ENCODE results near the gene QKI.
"Not testable (repeated sequence)": the region's sequence is repeated elsewhere in the genome, so short reads cannot be mapped to it uniquely, and the experiment has no call there.

Gene QKI

GRCh38 chr6:163438298-163438939, 23.9 kb downstream of the QKI start:
- DNase-seq (ENCODE audit: extremely low read depth in 1 of 2, low read depth in 1 of 2), result no peak

GRCh38 chr6:163438940-163439335, 24.4 kb downstream of the QKI start:
- DNase-seq (ENCODE audit: extremely low read depth in 1 of 2, low read depth in 1 of 2), result peak in 1 of 2 donors; percentile 29

- DNase-seq (ENCODE audit: extremely low read depth in 1 of 2, low read depth in 1 of 2), result not testable (repeated sequence)
Measured at GRCh38 chr6:163439390-163439789, 24.9 kb downstream of the QKI start.

DNA sequence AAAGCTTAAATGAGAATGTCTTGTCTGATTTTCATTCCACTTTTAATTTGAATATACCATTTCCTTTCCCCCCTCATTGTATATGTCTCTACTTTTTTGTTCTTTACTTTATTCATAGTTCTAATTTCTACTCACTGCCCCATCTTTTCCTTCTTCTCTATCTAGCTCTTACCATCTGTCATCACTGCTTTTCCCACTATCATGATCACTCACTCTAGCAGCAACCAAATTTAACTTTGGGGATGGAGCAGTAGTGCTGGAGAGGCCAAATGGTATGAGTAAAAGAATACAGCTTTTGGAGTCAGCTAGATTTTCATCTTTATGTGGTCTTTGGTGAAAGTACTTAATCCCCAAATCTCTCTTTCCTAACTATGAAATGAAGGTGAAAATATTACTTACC, 25.5 kb downstream of the QKI start:
- no peak for DNase-seq (ENCODE audit: extremely low read depth in 1 of 2, low read depth in 1 of 2)

- no peak for DNase-seq (ENCODE audit: extremely low read depth in 1 of 2, low read depth in 1 of 2)
Measured at GRCh38 chr6:163442336-163442735, 27.8 kb downstream of the QKI start.

DNA sequence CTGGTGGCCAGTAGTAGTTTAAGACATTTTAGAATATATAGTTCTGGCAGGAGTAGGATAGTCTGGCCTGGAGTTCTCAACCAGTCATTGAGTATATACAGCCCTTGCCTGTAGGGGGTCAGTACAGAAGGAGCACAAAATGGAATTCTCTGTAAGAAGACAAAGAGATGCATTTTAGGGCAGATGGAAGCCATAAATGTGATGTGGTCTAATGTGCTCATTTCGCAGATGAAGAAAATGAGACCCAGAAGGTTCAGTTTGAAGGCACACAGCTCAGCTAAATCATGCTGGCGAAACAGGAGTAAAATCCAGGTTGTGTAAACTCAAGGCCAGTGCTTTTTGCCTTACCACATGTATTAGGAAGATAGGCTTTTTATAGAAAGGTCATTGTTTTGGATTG, 29.6 kb downstream of the QKI start:
- DNase-seq (ENCODE audit: extremely low read depth in 1 of 2, low read depth in 1 of 2), result no peak

- DNase-seq (ENCODE audit: extremely low read depth in 1 of 2, low read depth in 1 of 2), result no peak
Measured at GRCh38 chr6:163446549-163446948, 32.0 kb downstream of the QKI start.

- DNase-seq (ENCODE audit: extremely low read depth in 1 of 2, low read depth in 1 of 2), result no peak
Measured at GRCh38 chr6:163449076-163449475, 34.6 kb downstream of the QKI start.

- no peak for DNase-seq (ENCODE audit: extremely low read depth in 1 of 2, low read depth in 1 of 2)
Measured at GRCh38 chr6:163454425-163454824, 39.9 kb downstream of the QKI start.

DNA sequence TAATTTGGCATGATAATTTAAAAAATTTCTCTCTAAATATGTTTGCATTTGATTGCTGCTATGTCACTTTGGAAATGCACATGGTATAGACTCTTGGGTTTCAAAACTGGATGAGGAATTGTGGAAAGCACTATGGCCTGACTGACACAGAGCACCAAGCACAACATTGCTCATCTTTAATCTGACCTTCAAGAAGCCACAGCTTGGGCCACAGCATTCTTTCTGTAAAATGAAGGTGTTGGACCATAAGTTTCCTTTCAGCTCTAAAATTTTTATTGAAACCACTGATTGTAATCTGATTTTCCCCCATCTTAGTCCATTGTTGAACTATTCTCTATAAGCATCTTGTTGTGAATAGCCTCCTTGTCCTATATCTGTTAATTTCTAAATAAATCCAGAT, 41.0 kb downstream of the QKI start:
- no peak for DNase-seq (ENCODE audit: extremely low read depth in 1 of 2, low read depth in 1 of 2)

DNA sequence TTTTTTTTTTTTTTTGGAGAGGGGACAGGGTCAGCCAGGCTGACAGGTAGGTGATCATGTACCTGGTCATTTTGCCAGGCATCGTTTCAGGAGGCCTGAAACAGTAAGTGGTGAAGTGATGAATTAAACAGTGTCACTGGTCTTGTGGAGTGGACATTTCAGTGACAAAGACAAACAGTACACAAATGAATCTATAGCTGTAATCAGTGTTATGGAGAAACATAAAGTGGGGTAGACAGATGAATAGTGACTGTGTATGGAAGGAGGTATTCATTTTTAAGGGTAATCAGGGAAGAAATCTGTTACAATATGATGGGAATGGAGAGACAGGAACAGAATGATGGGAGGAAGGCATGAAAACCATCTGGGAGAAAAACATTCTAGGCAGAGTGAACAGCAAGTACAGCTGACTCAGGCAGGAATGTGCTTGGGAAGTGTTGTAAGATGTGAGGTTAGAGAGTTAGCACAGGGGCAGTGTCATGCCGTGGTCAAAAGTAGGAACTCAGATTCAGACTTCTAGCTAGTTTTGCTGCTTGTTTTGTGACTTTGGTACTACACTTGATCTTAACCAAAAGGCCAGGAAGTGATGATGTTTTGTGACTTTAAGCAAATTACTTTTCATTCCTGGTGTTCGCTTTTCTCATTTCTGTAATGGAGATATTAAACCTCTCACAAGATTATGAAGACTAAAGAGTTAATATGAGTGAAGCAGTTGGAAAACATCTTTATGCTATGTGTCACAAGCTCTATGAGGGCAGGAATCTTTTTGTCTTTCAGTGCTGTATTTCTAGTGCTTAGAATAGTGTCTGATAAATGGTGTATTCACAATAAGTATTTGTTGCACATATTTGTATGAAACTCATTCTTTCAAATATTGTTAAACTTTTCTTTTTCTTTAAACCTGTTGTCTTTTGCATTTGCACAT, 43.4 kb downstream of the QKI start:
- no peak for DNase-seq (ENCODE audit: extremely low read depth in 1 of 2, low read depth in 1 of 2)

GRCh38 chr6:163459007-163459406, 44.5 kb downstream of the QKI start:
- DNase-seq (ENCODE audit: extremely low read depth in 1 of 2, low read depth in 1 of 2), result no peak

- DNase-seq (ENCODE audit: extremely low read depth in 1 of 2, low read depth in 1 of 2), result no peak
Measured at GRCh38 chr6:163459536-163459935, 45.0 kb downstream of the QKI start.

- DNase-seq (ENCODE audit: extremely low read depth in 1 of 2, low read depth in 1 of 2), result no peak
Measured at GRCh38 chr6:163460307-163460782, 45.8 kb downstream of the QKI start.

GRCh38 chr6:163461696-163462095, 47.2 kb downstream of the QKI start:
- no peak for DNase-seq (ENCODE audit: extremely low read depth in 1 of 2, low read depth in 1 of 2)

- no peak for DNase-seq (ENCODE audit: extremely low read depth in 1 of 2, low read depth in 1 of 2)
Measured at GRCh38 chr6:163463180-163463579, 48.7 kb downstream of the QKI start.

DNA sequence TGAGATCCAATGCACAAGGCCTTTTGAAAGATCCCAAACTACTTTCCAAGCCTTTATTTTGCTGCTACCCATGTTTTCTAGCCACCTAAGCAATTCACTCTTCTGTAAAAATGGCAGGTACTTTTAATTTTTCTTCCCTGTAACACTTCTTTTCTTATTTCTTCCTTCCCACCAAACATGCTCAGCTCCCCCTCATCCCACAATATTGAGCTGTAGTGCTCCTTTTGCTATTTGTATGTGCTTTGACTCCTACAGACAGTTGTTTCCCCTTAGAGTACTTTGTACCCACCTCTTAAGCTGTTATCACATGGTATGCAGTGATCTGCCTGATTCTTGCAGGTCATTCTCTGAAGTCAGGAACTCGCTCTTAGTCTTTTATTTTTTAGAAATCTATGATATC, 49.3 kb downstream of the QKI start:
- no peak for DNase-seq (ENCODE audit: extremely low read depth in 1 of 2, low read depth in 1 of 2)

GRCh38 chr6:163466839-163467390, 52.4 kb downstream of the QKI start:
- no peak for DNase-seq (ENCODE audit: extremely low read depth in 1 of 2, low read depth in 1 of 2)

DNA sequence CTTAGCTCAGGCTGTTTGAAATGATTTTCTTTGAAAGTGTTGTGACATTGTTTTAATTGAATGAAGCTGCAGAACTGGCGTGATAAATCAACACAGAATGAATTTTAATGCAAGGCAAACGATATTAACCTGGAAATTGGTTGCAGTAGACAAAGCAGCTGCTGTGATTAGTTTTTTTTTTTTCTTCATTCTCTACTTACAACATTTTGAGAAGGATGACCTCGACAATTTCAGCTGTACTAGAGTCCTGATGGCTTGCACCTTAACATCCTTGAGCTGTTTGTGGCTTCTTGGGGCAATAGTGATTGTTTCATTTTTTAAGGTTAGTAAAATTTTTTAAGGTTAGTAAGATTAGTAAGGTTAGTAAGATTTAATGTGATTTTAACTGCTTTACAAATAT, 54.2 kb downstream of the QKI start:
- DNase-seq (ENCODE audit: extremely low read depth in 1 of 2, low read depth in 1 of 2), result no peak

DNA sequence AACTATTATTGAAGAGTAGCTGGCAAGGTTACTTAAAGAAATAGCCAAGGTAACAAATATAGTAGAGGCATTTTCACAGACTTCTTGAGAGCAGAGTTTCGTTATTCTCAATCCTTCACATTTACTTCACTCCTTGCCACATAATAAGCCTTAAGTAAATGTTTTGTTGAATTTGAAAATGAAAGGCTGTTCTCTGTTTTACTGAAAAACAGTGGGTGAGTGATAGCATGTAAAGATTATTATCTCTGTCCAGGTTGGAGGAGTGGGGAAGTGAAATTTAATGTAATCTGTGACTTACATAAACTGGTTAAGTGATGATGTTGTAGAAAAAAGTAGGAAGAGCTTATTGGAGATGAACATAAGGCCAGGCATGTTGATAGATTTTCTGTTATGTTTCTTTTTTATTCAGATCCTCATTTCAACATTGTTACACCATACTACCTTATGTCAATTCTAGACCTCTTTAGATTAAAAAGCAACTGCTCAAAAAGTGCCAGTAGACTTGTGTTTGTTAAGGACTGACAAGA, 55.0 kb downstream of the QKI start:
- DNase-seq (ENCODE audit: extremely low read depth in 1 of 2, low read depth in 1 of 2), result no peak

DNA sequence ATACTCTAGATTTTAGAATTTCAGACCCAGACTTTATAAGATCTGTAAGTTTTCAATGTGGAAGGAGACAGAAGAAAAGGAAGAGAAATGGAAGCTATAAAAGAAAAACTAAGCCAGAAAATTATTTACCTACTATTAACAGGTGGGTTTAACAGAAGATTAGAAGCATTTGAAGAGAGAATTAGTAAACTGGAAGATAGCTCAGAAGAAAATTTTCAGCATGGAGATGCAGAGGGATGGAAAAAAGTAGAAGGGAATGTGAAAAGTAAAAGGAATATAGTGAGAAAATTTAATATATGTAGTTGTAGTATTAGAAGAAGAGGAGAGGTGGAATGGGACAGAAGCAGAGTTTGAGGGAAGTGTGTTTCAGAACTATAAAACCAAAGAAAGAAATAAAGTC, 56.1 kb downstream of the QKI start:
- no peak for DNase-seq (ENCODE audit: extremely low read depth in 1 of 2, low read depth in 1 of 2)

GRCh38 chr6:163474581-163474980, 60.1 kb downstream of the QKI start:
- DNase-seq (ENCODE audit: extremely low read depth in 1 of 2, low read depth in 1 of 2), result no peak

Measured in activated CD8-positive, alpha-beta memory T cell treated with anti-CD3 and anti-CD28 coated beads for 1 hour (primary cell).